Measurements from ENCODE around the gene SMNDC1. TPM values are rescaled to one million over a fixed set of nuclear protein-coding genes. Genes with fewer than 3 reads are reported as not detected.
A peak's percentile ranks its signal among the peaks of the same experiment; 100 is the strongest.

SMNDC1 gene
- total RNA-seq, 1 donor from 2014 or later, result 46.7 TPM

GRCh38 chr10:110344622-110345021 is 39.9 kb upstream of the SMNDC1 start:
- Histone ChIP-seq H3K4me2 (ENCODE audit: low read length) (no peak overlapping the region), H4K20me1 (ENCODE audit: insufficient read depth, low read length) (no peaks in the 10 kb centered on the region), H3K27ac (ENCODE audit: low read depth, low read length) (no peak overlapping the region), H3K9me3 (ENCODE audit: insufficient read depth, low read depth, low read length) (no peaks in the 10 kb centered on the region), H3K36me3 (ENCODE audit: insufficient read depth, low read length) (no peaks in the 10 kb centered on the region), H3K27me3 (ENCODE audit: insufficient read depth, low read length) (no peaks in the 10 kb centered on the region), H3K79me2 (ENCODE audit: insufficient read depth, low read length) (no peaks in the 10 kb centered on the region), H3K4me3 (ENCODE audit: insufficient read depth, low read depth, low read length) (no peak overlapping the region), H3K9ac (ENCODE audit: low read length) (no peak overlapping the region), H3K4me1 (ENCODE audit: insufficient read depth, low read length) (no peaks in the 10 kb centered on the region), H2AFZ (ENCODE audit: low read depth, low read length) (no peak overlapping the region)
- Mint-ChIP-seq H3K36me3 (ENCODE audit: low read depth, unreplicated experiment) (no peaks in the 10 kb centered on the region), H3K27ac (ENCODE audit: unreplicated experiment) (no peak overlapping the region), H3K27me3 (ENCODE audit: low read depth, unreplicated experiment) (peaks cover 18% of the 10 kb centered on the region), H3K9me3 (ENCODE audit: unreplicated experiment) (no peaks in the 10 kb centered on the region), H3K4me3 (ENCODE audit: unreplicated experiment) (no peak overlapping the region), H3K4me1 (ENCODE audit: low read depth, unreplicated experiment) (peaks cover 12% of the 10 kb centered on the region)
- no peak for FAIRE-seq
- TF ChIP-seq EZH2 (IDR thresholded peaks at IDR 0.05; ENCODE audit: insufficient read depth, low read length) (no peak), CTCF (IDR thresholded peaks at IDR 0.05; ENCODE audit: insufficient read depth, low read depth, low read length) (no peak)
- DNase-seq (ENCODE audit: low read depth), result peak; percentile 47

GRCh38 chr10:110343947-110344346 is 39.2 kb upstream of the SMNDC1 start:
- Histone ChIP-seq H3K4me1 (ENCODE audit: insufficient read depth, low read length) (no peaks in the 10 kb centered on the region), H3K27ac (ENCODE audit: low read depth, low read length) (no peak overlapping the region), H4K20me1 (ENCODE audit: insufficient read depth, low read length) (no peaks in the 10 kb centered on the region), H3K9me3 (ENCODE audit: insufficient read depth, low read depth, low read length) (no peaks in the 10 kb centered on the region), H3K9ac (ENCODE audit: low read length) (no peak overlapping the region), H3K36me3 (ENCODE audit: insufficient read depth, low read length) (no peaks in the 10 kb centered on the region), H2AFZ (ENCODE audit: low read depth, low read length) (no peak overlapping the region), H3K4me3 (ENCODE audit: insufficient read depth, low read depth, low read length) (no peak overlapping the region), H3K27me3 (ENCODE audit: insufficient read depth, low read length) (no peaks in the 10 kb centered on the region), H3K4me2 (ENCODE audit: low read length) (no peak overlapping the region), H3K79me2 (ENCODE audit: insufficient read depth, low read length) (no peaks in the 10 kb centered on the region)
- peaks cover 12% of the 10 kb centered on the region for H3K4me1 Mint-ChIP-seq (ENCODE audit: low read depth, unreplicated experiment)
- no peak overlapping the region for H3K27ac Mint-ChIP-seq (ENCODE audit: unreplicated experiment)
- no peak for TF ChIP-seq EZH2 (IDR thresholded peaks at IDR 0.05; ENCODE audit: insufficient read depth, low read length)
- TF ChIP-seq CTCF (IDR thresholded peaks at IDR 0.05; ENCODE audit: insufficient read depth, low read depth, low read length), result no peak
- DNase-seq (ENCODE audit: low read depth), result no peak
- peaks cover 18% of the 10 kb centered on the region for H3K27me3 Mint-ChIP-seq (ENCODE audit: low read depth, unreplicated experiment)
- H3K4me3 Mint-ChIP-seq (ENCODE audit: unreplicated experiment), result no peak overlapping the region
- FAIRE-seq, result no peak
- no peaks in the 10 kb centered on the region for H3K9me3 Mint-ChIP-seq (ENCODE audit: unreplicated experiment)
- H3K36me3 Mint-ChIP-seq (ENCODE audit: low read depth, unreplicated experiment), result no peaks in the 10 kb centered on the region

GRCh38 chr10:110340816-110341215 is 36.1 kb upstream of the SMNDC1 start:
- no peak for TF ChIP-seq EZH2 (IDR thresholded peaks at IDR 0.05; ENCODE audit: insufficient read depth, low read length)
- no peak for TF ChIP-seq CTCF (IDR thresholded peaks at IDR 0.05; ENCODE audit: insufficient read depth, low read depth, low read length)
- H3K27ac ChIP-seq (ENCODE audit: low read depth, low read length), result no peak overlapping the region
- Mint-ChIP-seq H3K4me3 (ENCODE audit: unreplicated experiment) (no peak overlapping the region), H3K36me3 (ENCODE audit: low read depth, unreplicated experiment) (no peaks in the 10 kb centered on the region), H3K27ac (ENCODE audit: unreplicated experiment) (no peak overlapping the region), H3K27me3 (ENCODE audit: low read depth, unreplicated experiment) (peaks cover 8% of the 10 kb centered on the region), H3K9me3 (ENCODE audit: unreplicated experiment) (no peaks in the 10 kb centered on the region), H3K4me1 (ENCODE audit: low read depth, unreplicated experiment) (peaks cover 19% of the 10 kb centered on the region)
- H2AFZ ChIP-seq (ENCODE audit: low read depth, low read length), result no peak overlapping the region
- H3K4me3 ChIP-seq (ENCODE audit: insufficient read depth, low read depth, low read length), result no peak overlapping the region
- H4K20me1 ChIP-seq (ENCODE audit: insufficient read depth, low read length), result no peaks in the 10 kb centered on the region
- no peaks in the 10 kb centered on the region for H3K9me3 ChIP-seq (ENCODE audit: insufficient read depth, low read depth, low read length)
- DNase-seq (ENCODE audit: low read depth) (peak; percentile 74), FAIRE-seq (no peak)
- H3K27me3 ChIP-seq (ENCODE audit: insufficient read depth, low read length), result no peaks in the 10 kb centered on the region
- H3K9ac ChIP-seq (ENCODE audit: low read length), result no peak overlapping the region
- no peaks in the 10 kb centered on the region for H3K79me2 ChIP-seq (ENCODE audit: insufficient read depth, low read length)
- H3K4me2 ChIP-seq (ENCODE audit: low read length), result no peak overlapping the region
- peaks cover 9% of the 10 kb centered on the region for H3K4me1 ChIP-seq (ENCODE audit: insufficient read depth, low read length)
- H3K36me3 ChIP-seq (ENCODE audit: insufficient read depth, low read length), result no peaks in the 10 kb centered on the region
